Dendritic cell treated with granulocyte-macrophage colony-stimulating factor and Interleukin-4, amounts not matched to agents 40 ng/mL and 50 ng/mL, for 4 days (primary cell): Measurements from ENCODE around the gene RNF20.
"Not testable (repeated sequence)": the region's sequence is repeated elsewhere in the genome, so short reads cannot be mapped to it uniquely, and the experiment has no call there.

Source experiments
- H3K27ac Mint-ChIP-seq: one replicate; pipeline ENCODE4 v1.8.0; 2022; ENCODE audit warnings: mild to moderate bottlenecking, mixed read lengths
- H3K27me3 Mint-ChIP-seq: one replicate; pipeline ENCODE4 v1.8.0; 2022; ENCODE audit warnings: mild to moderate bottlenecking, mixed read lengths
- H3K36me3 Mint-ChIP-seq: one replicate; pipeline ENCODE4 v1.8.0; 2022; ENCODE audit warnings: low read depth, mixed read lengths
- H3K4me1 Mint-ChIP-seq: one replicate; pipeline ENCODE4 v1.8.0; 2022; ENCODE audit warnings: low read depth, mixed read lengths
- H3K4me3 Mint-ChIP-seq: one replicate; pipeline ENCODE4 v1.8.0; 2022; ENCODE audit warnings: mild to moderate bottlenecking, moderate library complexity, mixed read lengths
- H3K9me3 Mint-ChIP-seq: one replicate; pipeline ENCODE4 v1.8.0; 2022; ENCODE audit warnings: mixed read lengths
- intact Hi-C: fragments of 100-400 bp; cut with micrococcal nuclease; formaldehyde crosslinking; loops from one replicate; pipeline ENCODE4 v1.15.0; 2022

The RNF20 gene

GRCh38 chr9:101512116-101512515 lies 21.5 kb upstream of the RNF20 start:
- no peak overlapping the region for H3K4me3 Mint-ChIP-seq
- H3K36me3 Mint-ChIP-seq, result no peaks in the 10 kb centered on the region
- H3K9me3 Mint-ChIP-seq, result no peaks in the 10 kb centered on the region
- H3K4me1 Mint-ChIP-seq, result no peaks in the 10 kb centered on the region
- H3K27me3 Mint-ChIP-seq, result peaks cover 3% of the 10 kb centered on the region
- no peak overlapping the region for H3K27ac Mint-ChIP-seq
- intact Hi-C loops, result no loop called here

- H3K4me1 Mint-ChIP-seq, result no peaks in the 10 kb centered on the region
- no peak overlapping the region for H3K4me3 Mint-ChIP-seq
- H3K36me3 Mint-ChIP-seq, result no peaks in the 10 kb centered on the region
- H3K27ac Mint-ChIP-seq, result no peak overlapping the region
- peaks cover 7% of the 10 kb centered on the region for H3K27me3 Mint-ChIP-seq
- intact Hi-C loops, result no loop called here
- no peaks in the 10 kb centered on the region for H3K9me3 Mint-ChIP-seq
Observed at GRCh38 chr9:101513351-101513750, 20.3 kb upstream of the RNF20 start.

GRCh38 chr9:101514071-101514470 lies 19.6 kb upstream of the RNF20 start:
- Mint-ChIP-seq H3K27me3 (peaks cover 7% of the 10 kb centered on the region), H3K9me3 (no peaks in the 10 kb centered on the region), H3K4me1 (no peaks in the 10 kb centered on the region), H3K36me3 (no peaks in the 10 kb centered on the region), H3K27ac (no peak overlapping the region), H3K4me3 (no peak overlapping the region)
- intact Hi-C loops, result no loop called here

- no peak overlapping the region for H3K4me3 Mint-ChIP-seq
- no peaks in the 10 kb centered on the region for H3K9me3 Mint-ChIP-seq
- peaks cover 17% of the 10 kb centered on the region for H3K27me3 Mint-ChIP-seq
- no peaks in the 10 kb centered on the region for H3K4me1 Mint-ChIP-seq
- no peak overlapping the region for H3K27ac Mint-ChIP-seq
- intact Hi-C loops, result no loop called here
- no peaks in the 10 kb centered on the region for H3K36me3 Mint-ChIP-seq
Observed at GRCh38 chr9:101516655-101517054, 17.0 kb upstream of the RNF20 start.

- H3K4me1 Mint-ChIP-seq, H3K9me3 Mint-ChIP-seq, intact Hi-C loops, H3K4me3 Mint-ChIP-seq, H3K27ac Mint-ChIP-seq, H3K36me3 Mint-ChIP-seq: not testable (repeated sequence)
- peaks cover 28% of the 10 kb centered on the region for H3K27me3 Mint-ChIP-seq
Observed at GRCh38 chr9:101518489-101518888, 15.2 kb upstream of the RNF20 start.

- intact Hi-C loops, result no loop called here
- H3K27me3 Mint-ChIP-seq, result peaks cover 32% of the 10 kb centered on the region
- H3K4me1 Mint-ChIP-seq, result no peaks in the 10 kb centered on the region
Observed at GRCh38 chr9:101524371-101524770, 9.3 kb upstream of the RNF20 start.

GRCh38 chr9:101527066-101527465 lies 6.6 kb upstream of the RNF20 start:
- H3K4me1 Mint-ChIP-seq, result no peaks in the 10 kb centered on the region
- no peak overlapping the region for H3K4me3 Mint-ChIP-seq
- no peak overlapping the region for H3K27ac Mint-ChIP-seq
- peaks cover 25% of the 10 kb centered on the region for H3K27me3 Mint-ChIP-seq
- intact Hi-C loops, result no loop called here
- H3K36me3 Mint-ChIP-seq, result no peaks in the 10 kb centered on the region
- no peaks in the 10 kb centered on the region for H3K9me3 Mint-ChIP-seq

More at GRCh38 chr9:101524371-101524770, 9.3 kb upstream of the RNF20 start:
- no peak overlapping the region for H3K27ac Mint-ChIP-seq
- no peaks in the 10 kb centered on the region for H3K36me3 Mint-ChIP-seq
- no peaks in the 10 kb centered on the region for H3K9me3 Mint-ChIP-seq
- H3K4me3 Mint-ChIP-seq, result no peak overlapping the region

GRCh38 chr9:101528015-101528414 lies 5.6 kb upstream of the RNF20 start:
- intact Hi-C loops, result no loop called here
- H3K9me3 Mint-ChIP-seq, result no peaks in the 10 kb centered on the region
- H3K4me3 Mint-ChIP-seq, result no peak overlapping the region
- no peaks in the 10 kb centered on the region for H3K4me1 Mint-ChIP-seq
- no peaks in the 10 kb centered on the region for H3K36me3 Mint-ChIP-seq
- no peak overlapping the region for H3K27ac Mint-ChIP-seq
- peaks cover 19% of the 10 kb centered on the region for H3K27me3 Mint-ChIP-seq

- H3K27ac Mint-ChIP-seq, result no peak overlapping the region
- no peak overlapping the region for H3K4me3 Mint-ChIP-seq
- H3K27me3 Mint-ChIP-seq, result peaks cover 5% of the 10 kb centered on the region
Observed at GRCh38 chr9:101530076-101530711, 3.5 kb upstream of the RNF20 start.

GRCh38 chr9:101536351-101536750 lies 2.7 kb downstream of the RNF20 start:
- H3K4me3 Mint-ChIP-seq, result no peak overlapping the region
- intact Hi-C loops, result no loop called here
- H3K9me3 Mint-ChIP-seq, result no peaks in the 10 kb centered on the region
- peaks cover 16% of the 10 kb centered on the region for H3K36me3 Mint-ChIP-seq
- no peak overlapping the region for H3K27ac Mint-ChIP-seq
- peaks cover 6% of the 10 kb centered on the region for H3K4me1 Mint-ChIP-seq
- no peaks in the 10 kb centered on the region for H3K27me3 Mint-ChIP-seq

More at GRCh38 chr9:101530076-101530711, 3.5 kb upstream of the RNF20 start:
- Mint-ChIP-seq H3K9me3 (no peaks in the 10 kb centered on the region), H3K36me3 (peaks cover 10% of the 10 kb centered on the region), H3K4me1 (peaks cover under 1% of the 10 kb centered on the region)
- intact Hi-C loops, result loop anchor here (1.0 to 5.0 kb wide), 2 partner anchors 47 to 71 kb away; no protein-coding TSS in a partner anchor

- no peak overlapping the region for H3K27ac Mint-ChIP-seq
- intact Hi-C loops, result no loop called here
- peaks cover 6% of the 10 kb centered on the region for H3K4me1 Mint-ChIP-seq
- H3K27me3 Mint-ChIP-seq, result no peaks in the 10 kb centered on the region
- H3K36me3 Mint-ChIP-seq, result peaks cover 16% of the 10 kb centered on the region
- no peak overlapping the region for H3K4me3 Mint-ChIP-seq
- no peaks in the 10 kb centered on the region for H3K9me3 Mint-ChIP-seq
Observed at GRCh38 chr9:101536938-101537337, 3.3 kb downstream of the RNF20 start.

GRCh38 chr9:101540069-101540468 lies 6.4 kb downstream of the RNF20 start:
- intact Hi-C loops, result no loop called here
- Mint-ChIP-seq H3K4me1 (peaks cover 6% of the 10 kb centered on the region), H3K9me3 (no peaks in the 10 kb centered on the region), H3K27ac (no peak overlapping the region), H3K4me3 (no peak overlapping the region), H3K36me3 (peaks cover 21% of the 10 kb centered on the region), H3K27me3 (no peaks in the 10 kb centered on the region)

GRCh38 chr9:101543098-101543735 lies 9.6 kb downstream of the RNF20 start:
- no peaks in the 10 kb centered on the region for H3K4me1 Mint-ChIP-seq
- H3K4me3 Mint-ChIP-seq, result no peak overlapping the region
- intact Hi-C loops, result no loop called here
- peaks cover 6% of the 10 kb centered on the region for H3K9me3 Mint-ChIP-seq
- H3K27me3 Mint-ChIP-seq, result no peaks in the 10 kb centered on the region
- peaks cover 46% of the 10 kb centered on the region for H3K36me3 Mint-ChIP-seq
- no peak overlapping the region for H3K27ac Mint-ChIP-seq

- H3K9me3 Mint-ChIP-seq, result peaks cover 18% of the 10 kb centered on the region
- not testable (repeated sequence) for H3K27ac Mint-ChIP-seq
Observed at GRCh38 chr9:101549472-101550098, 15.9 kb downstream of the RNF20 start.

More at GRCh38 chr9:101549472-101550098, 15.9 kb downstream of the RNF20 start:
- H3K27me3 Mint-ChIP-seq, intact Hi-C loops, H3K4me1 Mint-ChIP-seq, H3K4me3 Mint-ChIP-seq: not testable (repeated sequence)
- peaks cover 95% of the 10 kb centered on the region for H3K36me3 Mint-ChIP-seq
